Brain microvascular endothelial cell (primary cell): Measurements from ENCODE around the gene ADAMTS14.

Experiments used
- DNase-seq: peaks from one replicate; pipeline ENCODE4 v3.0.0-alpha.2; 2020
- H3K27ac ChIP-seq: fragments of 250-450 bp; sonication (Bioruptor Pico); 2 replicates; pipeline ENCODE4 v1.5.1; 2020; ENCODE audit warnings: mild to moderate bottlenecking, moderate library complexity
- H3K27me3 ChIP-seq: fragments of 250-450 bp; sonication (Bioruptor Pico); replicated peaks from 2 replicates; pipeline ENCODE4 v1.5.1; 2020; ENCODE audit warnings: mild to moderate bottlenecking
- H3K36me3 ChIP-seq: fragments of 250-450 bp; sonication (Bioruptor Pico); replicated peaks from 2 replicates; pipeline ENCODE4 v1.5.1; 2020; ENCODE audit warnings: mild to moderate bottlenecking
- H3K4me3 ChIP-seq: 2 replicates; pipeline ENCODE4 v1.5.1; 2011; ENCODE audit warnings: low read depth, mild to moderate bottlenecking, control low read depth, low read length, moderate library complexity
- in situ Hi-C: cut with HindIII; loops from 2 replicates; pipeline ENCODE4 v1.10.0; 2017; ENCODE audit warnings: low sequenced_read_pairs, low pct_ligation_motif_present
- TF ChIP-seq, protein P1 (sequence below): IDR thresholded peaks from 2 replicates; pipeline ENCODE4 v1.5.1; 2011; ENCODE audit warnings: low read depth, mild to moderate bottlenecking, moderate library complexity, low read length, control low read depth, inconsistent platforms; ENCODE audit errors: missing control alignments

ADAMTS14 gene

DNA sequence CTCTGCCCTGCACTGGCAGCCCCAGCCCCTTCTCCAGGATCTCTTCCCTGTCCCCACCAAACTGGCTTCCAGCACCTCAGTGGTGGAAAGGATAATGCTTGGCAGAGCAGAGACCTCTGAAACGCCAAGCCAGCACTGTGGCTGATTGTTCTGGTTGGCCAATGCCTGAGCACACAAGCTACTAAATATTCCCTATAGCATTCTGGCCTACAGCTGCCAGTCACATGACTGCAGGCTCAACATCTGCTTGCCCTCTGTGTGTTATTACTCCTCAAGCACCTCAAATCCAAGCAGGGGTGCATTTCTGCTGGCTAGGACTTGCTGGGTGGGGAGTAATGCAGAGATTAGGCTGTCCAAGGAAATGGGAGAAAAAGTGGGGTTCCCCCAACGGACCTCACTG is 106.8 kb downstream of the ADAMTS14 start:
- no peak for DNase-seq
- TF ChIP-seq, protein P1, sequence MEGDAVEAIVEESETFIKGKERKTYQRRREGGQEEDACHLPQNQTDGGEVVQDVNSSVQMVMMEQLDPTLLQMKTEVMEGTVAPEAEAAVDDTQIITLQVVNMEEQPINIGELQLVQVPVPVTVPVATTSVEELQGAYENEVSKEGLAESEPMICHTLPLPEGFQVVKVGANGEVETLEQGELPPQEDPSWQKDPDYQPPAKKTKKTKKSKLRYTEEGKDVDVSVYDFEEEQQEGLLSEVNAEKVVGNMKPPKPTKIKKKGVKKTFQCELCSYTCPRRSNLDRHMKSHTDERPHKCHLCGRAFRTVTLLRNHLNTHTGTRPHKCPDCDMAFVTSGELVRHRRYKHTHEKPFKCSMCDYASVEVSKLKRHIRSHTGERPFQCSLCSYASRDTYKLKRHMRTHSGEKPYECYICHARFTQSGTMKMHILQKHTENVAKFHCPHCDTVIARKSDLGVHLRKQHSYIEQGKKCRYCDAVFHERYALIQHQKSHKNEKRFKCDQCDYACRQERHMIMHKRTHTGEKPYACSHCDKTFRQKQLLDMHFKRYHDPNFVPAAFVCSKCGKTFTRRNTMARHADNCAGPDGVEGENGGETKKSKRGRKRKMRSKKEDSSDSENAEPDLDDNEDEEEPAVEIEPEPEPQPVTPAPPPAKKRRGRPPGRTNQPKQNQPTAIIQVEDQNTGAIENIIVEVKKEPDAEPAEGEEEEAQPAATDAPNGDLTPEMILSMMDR, result no peak
- H3K27ac ChIP-seq, result no peak overlapping the region
- in situ Hi-C loops, result no loop called here
- no peak overlapping the region for H3K4me3 ChIP-seq
- H3K36me3 ChIP-seq, result no peaks in the 10 kb centered on the region
- H3K27me3 ChIP-seq, result no peaks in the 10 kb centered on the region

GRCh38 chr10:70779511-70780369 is 107.4 kb downstream of the ADAMTS14 start:
- in situ Hi-C loops, result no loop called here
- Histone ChIP-seq H3K36me3 (no peaks in the 10 kb centered on the region), H3K4me3 (no peak overlapping the region), H3K27ac (no peak overlapping the region), H3K27me3 (no peaks in the 10 kb centered on the region)
- no peak for DNase-seq
- TF ChIP-seq, protein P1, result no peak

DNA sequence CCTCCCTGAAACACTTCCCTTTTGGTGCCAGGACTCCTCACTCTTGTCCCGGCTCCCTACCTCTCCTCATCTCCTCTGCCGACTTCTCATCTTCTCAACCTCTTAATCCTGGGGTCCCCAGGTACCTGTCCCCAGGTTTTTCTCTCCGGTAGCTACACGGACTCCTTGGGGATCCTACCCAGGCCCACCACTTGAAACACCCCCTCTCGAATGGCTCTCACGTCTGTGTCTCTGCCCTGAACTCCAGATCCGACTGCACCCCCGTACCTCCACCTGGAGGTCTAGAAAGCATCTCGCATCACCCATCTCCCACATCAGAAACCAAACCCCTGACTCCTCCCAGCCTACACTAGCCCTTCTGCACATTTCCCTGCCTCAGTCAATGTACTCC is 108.1 kb downstream of the ADAMTS14 start:
- Histone ChIP-seq H3K27ac (no peak overlapping the region), H3K4me3 (no peak overlapping the region), H3K27me3 (no peaks in the 10 kb centered on the region), H3K36me3 (no peaks in the 10 kb centered on the region)
- in situ Hi-C loops, result no loop called here
- TF ChIP-seq, protein P1, result no peak
- no peak for DNase-seq

GRCh38 chr10:70780772-70781171 is 108.5 kb downstream of the ADAMTS14 start:
- no peak for DNase-seq
- H3K4me3 ChIP-seq, result no peak overlapping the region
- H3K36me3 ChIP-seq, result no peaks in the 10 kb centered on the region
- in situ Hi-C loops, result no loop called here
- no peaks in the 10 kb centered on the region for H3K27me3 ChIP-seq
- no peak overlapping the region for H3K27ac ChIP-seq
- TF ChIP-seq, protein P1, result no peak

DNA sequence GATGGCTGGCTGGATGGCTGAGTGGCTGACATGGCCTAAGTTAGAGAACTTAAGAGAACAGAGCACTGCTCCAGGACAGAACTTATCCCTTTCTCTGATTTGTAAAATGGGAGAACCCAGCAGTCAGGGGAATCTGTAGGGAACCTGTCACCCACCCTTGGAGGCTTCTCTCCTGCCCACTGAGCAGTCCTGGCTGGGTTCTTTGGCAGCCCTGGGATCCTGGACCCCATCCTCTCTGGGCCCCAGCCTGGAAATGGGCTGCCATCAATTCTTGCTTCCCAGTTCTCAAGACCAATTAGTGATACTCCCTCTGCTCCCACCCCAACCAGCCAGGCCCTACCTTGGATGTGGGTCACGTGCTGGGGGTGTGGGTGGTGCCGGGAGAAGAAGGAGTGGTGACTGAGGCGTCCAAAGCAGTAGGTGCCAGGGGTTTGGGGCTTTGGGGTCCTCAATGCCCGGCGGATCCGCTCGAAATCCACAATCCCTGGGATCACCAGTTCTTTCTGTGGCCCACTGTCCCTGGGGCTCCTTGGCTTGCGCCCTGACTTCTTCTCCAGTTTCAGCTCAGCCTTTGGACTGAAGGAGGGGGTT is 109.2 kb downstream of the ADAMTS14 start:
- H3K36me3 ChIP-seq, result no peaks in the 10 kb centered on the region
- in situ Hi-C loops, result no loop called here
- no peak overlapping the region for H3K4me3 ChIP-seq
- no peaks in the 10 kb centered on the region for H3K27me3 ChIP-seq
- no peak for DNase-seq
- TF ChIP-seq, protein P1, result no peak
- no peak overlapping the region for H3K27ac ChIP-seq
